NCI-H1092 treated with DMSO at 0.1 percent for 48 hours (cell line): Measurements from ENCODE around the gene GALR3.
"Not testable (repeated sequence)": the region's sequence is repeated elsewhere in the genome, so short reads cannot be mapped to it uniquely, and the experiment has no call there.

ENCODE experiments used
- DNase-seq: peaks from one replicate; lab custom pipeline; 2025; lab: John Stamatoyannopoulos, UW

Gene GALR3, protein sequence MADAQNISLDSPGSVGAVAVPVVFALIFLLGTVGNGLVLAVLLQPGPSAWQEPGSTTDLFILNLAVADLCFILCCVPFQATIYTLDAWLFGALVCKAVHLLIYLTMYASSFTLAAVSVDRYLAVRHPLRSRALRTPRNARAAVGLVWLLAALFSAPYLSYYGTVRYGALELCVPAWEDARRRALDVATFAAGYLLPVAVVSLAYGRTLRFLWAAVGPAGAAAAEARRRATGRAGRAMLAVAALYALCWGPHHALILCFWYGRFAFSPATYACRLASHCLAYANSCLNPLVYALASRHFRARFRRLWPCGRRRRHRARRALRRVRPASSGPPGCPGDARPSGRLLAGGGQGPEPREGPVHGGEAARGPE

DNA sequence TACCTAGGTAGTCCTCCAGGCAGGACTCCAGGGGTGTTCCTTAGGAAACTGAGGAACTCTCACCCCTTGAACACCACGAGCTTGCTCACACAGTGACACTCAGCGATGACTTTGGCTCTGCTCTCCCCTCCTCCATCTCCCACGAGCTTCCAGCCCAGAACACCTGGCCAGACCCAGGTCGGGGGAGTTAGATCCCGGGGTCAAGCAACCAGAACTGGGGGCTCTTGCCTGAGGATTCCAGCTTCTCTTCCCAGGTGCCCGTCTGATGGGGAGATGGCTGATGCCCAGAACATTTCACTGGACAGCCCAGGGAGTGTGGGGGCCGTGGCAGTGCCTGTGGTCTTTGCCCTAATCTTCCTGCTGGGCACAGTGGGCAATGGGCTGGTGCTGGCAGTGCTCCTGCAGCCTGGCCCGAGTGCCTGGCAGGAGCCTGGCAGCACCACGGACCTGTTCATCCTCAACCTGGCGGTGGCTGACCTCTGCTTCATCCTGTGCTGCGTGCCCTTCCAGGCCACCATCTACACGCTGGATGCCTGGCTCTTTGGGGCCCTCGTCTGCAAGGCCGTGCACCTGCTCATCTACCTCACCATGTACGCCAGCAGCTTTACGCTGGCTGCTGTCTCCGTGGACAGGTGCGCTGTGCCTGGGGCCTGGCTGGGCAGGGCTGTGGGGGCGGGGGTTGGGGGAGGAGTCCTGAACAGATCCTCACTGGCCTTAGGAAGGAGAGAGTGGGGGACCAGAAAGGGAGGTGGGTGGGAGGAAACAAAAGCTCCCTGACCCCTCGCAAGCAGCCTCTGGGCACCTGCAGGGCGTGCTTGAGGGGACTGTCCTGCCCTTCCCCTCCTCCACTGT lies at the start of gene GALR3:
TSS of gene GALR3 (plus strand) at position 249 of the 852 bp plus-strand sequence. CDS start at position 274, 25 bp downstream.
- no peak for DNase-seq

DNA sequence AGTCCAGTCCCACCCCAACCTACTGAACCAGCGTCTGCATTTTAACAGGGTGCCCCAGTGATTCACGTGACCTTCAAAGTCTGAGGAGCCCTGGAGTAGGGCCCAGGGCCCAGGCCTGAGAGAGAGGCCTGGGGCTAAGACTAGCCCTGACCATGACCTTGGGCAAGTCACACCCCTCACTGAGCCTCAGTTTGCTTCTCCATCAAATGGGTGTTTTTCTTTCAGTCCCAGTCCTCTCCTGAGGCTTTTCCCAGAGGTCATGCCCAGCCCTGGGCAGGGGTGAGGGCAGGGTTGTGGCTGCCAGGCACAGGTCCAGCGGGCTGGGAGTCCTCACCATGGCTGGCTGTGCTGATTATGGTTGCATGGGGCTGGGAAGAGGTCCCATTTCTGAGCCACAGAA lies 48.5 kb upstream of the GALR3 start:
- DNase-seq, result no peak

GRCh38 chr22:37775785-37776638 lies 47.2 kb upstream of the GALR3 start:
- no peak for DNase-seq

- DNase-seq, result no peak
Measured at GRCh38 chr22:37776639-37777005, 46.6 kb upstream of the GALR3 start.

- no peak for DNase-seq
Measured at GRCh38 chr22:37777122-37777687, 46.0 kb upstream of the GALR3 start.

- DNase-seq, result no peak
Measured at GRCh38 chr22:37778370-37779009, 44.7 kb upstream of the GALR3 start.

DNA sequence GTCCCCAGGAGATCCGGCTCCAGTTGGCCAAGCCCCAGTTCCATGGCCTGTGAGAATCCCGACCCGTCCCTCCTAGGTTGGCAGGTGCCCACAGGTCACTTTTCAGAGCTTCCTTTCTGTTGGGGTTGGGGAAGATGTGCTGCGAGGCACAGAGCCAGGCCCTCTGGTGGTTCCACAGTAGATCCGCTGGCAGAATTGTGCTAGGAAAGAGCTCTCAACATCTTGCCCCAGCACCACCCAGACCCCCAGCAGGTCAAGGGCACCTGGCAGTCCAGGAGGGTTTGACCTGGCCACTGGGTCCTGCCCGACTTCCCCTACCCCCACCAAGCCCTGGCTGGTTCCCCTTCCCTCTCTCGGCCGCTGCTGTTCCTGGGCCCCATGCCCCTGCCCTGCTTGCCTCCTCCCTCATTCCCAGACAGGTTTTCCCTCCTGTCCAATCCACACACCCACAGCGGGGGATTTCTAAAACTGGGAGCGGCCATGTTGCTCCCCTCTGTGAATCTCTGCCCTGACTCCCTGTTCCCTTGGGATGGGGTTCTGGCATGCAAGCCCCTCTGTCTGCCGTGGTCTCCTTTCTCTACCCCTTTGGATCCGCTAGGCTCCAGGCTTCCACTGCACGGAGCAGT lies 41.6 kb upstream of the GALR3 start:
- DNase-seq, result no peak

- DNase-seq, result no peak
Measured at GRCh38 chr22:37782340-37783168, 40.6 kb upstream of the GALR3 start.

- DNase-seq, result no peak
Measured at GRCh38 chr22:37784829-37785495, 38.2 kb upstream of the GALR3 start.

GRCh38 chr22:37790234-37790633 lies 32.9 kb upstream of the GALR3 start:
- DNase-seq, result no peak

DNA sequence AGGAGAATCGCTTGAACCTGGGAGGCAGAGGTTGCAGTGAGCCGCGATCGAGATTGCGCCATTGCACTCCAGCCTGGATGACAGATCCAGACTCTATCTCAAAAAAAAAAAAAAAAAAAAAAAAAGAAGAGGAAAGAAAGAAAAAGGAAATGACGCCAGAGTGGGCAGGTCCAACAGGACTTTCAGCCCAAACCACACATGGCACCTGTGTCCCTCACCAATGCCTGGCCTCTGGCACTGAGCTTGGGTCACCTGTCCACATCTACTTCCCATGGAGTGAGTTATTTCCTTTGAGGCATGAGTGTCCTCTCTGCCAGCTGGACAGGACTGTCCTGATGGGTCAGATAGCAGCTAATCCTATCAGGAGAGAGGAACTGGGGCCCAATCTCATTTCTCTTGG lies 30.7 kb upstream of the GALR3 start:
- DNase-seq, result no peak

DNA sequence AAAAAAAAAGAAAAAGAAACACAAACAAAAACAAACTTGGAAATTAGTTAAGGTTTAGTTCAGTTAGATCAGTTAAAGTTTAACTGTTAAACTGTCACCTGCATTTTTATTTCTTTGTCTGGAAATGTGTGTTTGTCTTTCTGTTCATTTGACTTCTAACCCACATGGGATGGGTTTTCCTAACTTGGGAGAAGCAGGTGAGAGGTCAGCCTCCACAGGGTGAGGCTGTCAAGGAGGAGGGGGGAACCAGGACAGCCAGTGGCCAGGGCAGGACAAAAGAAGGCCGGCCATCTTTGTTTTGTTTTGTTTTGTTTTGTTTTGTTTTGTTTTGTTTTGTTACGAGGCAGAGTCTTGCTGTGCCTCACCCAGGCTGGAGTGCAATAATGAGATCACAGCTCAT lies 28.8 kb upstream of the GALR3 start:
- no peak for DNase-seq

DNA sequence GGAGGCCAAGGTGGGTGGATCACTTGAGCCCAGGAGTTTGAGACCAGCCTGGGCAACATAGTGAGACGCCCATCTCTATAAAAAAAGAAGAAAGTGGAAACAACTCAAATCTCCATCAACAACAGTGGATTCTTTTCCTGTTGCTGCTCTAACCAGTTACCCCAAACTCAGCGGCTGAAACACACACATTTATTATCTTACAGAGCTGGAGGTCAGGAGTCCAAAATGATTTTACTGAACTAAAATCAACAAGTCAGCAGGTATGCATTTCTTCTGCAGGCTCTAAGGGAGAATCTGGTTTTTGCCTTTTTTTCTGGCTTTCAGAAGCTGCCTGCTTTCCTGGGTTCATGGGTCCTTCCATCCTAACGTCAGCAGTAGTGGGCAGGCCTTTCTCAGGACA lies 27.1 kb upstream of the GALR3 start:
- no peak for DNase-seq

DNA sequence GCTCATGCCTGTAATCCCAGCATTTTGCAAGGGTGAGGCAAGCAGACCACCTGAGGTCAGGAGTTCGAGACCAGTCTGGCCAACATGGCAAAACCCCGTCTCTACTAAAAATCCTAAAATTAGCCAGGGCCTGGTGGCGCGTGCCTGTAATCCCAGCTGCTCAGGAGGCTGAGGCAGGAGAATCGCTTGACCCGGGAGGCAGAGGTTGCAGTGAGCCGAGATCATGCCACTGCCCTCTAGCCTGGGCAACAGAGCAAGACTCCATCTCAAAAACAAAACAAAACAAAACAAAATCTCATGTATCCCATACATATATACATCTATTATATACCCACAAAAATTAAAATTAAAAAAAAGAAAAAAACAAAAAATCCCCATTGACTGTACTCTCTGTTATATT lies 25.9 kb upstream of the GALR3 start:
- not testable (repeated sequence) for DNase-seq

DNA sequence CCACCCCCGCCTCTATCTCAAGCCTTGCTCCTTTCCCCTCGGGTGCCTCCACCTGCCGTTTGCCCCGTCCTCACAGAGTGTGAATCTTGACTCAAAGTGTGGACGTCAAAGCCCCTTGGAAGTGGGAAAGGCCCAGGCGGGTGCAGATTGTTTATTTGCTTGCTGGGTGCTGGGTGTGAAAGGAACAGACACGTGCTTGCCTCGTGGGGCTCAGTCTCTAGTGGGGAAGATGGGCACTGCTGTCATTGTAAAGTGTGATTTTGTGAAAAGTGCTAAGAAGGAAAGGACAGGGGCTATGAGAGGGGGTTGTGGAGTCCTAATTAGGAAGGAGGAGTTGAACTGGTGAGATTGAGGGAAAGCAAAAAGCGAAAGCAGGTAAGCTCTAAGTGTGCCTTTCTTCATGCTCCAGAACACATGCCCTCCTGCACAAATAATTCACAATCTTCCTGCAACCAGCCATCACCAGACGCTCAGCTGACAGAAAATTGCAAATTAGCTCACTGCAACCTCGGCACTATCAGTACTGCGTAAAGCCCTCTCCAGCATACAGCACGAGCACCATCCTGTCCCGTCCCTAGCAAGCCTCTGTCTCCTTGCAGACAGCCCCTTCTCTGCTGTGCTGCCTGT lies 25.2 kb upstream of the GALR3 start:
- DNase-seq, result no peak

DNA sequence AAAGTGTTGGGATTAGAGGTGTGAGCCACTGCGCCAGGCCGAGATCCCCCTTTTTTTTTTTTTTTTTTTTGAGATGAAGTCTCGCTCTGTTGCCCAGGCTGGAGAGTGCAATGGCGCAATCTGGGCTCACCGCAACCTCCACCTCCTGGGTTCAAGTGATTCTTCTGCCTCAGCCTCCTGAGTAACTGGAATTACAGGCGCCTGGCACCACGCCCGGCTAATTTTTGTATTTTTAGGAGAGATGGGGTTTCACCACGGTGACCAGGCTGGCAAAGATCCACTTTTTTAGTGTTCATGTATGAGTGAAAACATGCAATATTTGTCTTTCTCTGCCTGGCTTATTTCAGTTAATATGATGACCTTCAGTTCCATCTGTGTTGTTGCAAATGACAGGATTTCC lies 23.2 kb upstream of the GALR3 start:
- DNase-seq, result not testable (repeated sequence)

DNA sequence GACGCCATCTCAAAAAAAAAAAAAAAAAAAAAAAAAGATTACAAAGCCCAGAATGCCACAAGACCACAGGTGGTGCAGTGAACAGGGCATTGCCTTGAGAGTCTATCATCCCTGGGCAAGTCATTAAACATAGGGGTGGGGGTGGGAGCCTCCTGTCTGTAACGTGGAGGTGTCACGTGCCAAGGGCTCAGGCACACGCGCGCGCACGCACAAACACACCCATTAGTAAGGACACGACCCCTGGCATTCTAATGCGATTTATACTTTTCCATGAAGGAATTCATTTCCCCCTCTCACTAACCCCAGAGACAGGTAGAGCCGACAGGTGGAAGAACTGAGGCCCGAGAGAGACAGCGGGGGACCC lies 21.3 kb upstream of the GALR3 start:
- DNase-seq, result no peak

GRCh38 chr22:37802310-37803194 lies 20.6 kb upstream of the GALR3 start:
- DNase-seq, result peak; percentile 74
